Mammary epithelial cell (primary cell): ENCODE measurements around the gene SLC2A14.
"Not testable (repeated sequence)": the region's sequence is repeated elsewhere in the genome, so short reads cannot be mapped to it uniquely, and the experiment has no call there.

Source experiments
- EZH2 ChIP-seq: IDR thresholded peaks from 2 replicates; pipeline ENCODE4 v1.6.1; 2012; ENCODE audit warnings: low read length, inconsistent platforms, borderline replicate concordance
- TF ChIP-seq, protein P1 (sequence below), 2 donors: IDR thresholded peaks in 1 of 2; conservative IDR thresholded peaks in 1 of 2; 2 replicates each; pipeline ENCODE4 v1.5.1; 2011 to 2012; ENCODE audit warnings: inconsistent platforms in 2 of 2, low read length in 2 of 2, mild to moderate bottlenecking in 2 of 2, control low read depth in 1 of 2, low read depth in 1 of 2; ENCODE audit not compliant: insufficient read depth in 1 of 2; ENCODE audit errors: extremely low read depth in 1 of 2

DNA sequence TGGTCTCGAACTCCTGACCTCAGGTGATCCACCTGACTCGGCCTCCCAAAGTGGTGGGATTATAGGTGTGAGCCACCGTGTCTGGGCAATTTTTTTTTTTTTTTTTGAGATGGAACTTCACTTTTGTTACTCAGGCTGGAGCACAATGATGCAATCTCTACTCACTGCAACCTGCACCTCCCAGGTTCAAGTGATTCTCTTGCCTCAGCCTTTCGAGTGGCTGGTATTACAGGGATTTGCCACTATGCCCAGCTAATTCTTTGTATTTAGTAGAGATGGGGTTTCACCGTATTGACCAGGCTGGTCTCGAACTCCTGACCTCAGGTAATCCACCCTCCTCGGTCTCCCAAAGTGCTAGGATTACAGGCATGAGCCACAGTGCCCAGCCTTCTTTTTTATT lies 75.4 kb downstream of the SLC2A14 start:
- TF ChIP-seq, protein P1, sequence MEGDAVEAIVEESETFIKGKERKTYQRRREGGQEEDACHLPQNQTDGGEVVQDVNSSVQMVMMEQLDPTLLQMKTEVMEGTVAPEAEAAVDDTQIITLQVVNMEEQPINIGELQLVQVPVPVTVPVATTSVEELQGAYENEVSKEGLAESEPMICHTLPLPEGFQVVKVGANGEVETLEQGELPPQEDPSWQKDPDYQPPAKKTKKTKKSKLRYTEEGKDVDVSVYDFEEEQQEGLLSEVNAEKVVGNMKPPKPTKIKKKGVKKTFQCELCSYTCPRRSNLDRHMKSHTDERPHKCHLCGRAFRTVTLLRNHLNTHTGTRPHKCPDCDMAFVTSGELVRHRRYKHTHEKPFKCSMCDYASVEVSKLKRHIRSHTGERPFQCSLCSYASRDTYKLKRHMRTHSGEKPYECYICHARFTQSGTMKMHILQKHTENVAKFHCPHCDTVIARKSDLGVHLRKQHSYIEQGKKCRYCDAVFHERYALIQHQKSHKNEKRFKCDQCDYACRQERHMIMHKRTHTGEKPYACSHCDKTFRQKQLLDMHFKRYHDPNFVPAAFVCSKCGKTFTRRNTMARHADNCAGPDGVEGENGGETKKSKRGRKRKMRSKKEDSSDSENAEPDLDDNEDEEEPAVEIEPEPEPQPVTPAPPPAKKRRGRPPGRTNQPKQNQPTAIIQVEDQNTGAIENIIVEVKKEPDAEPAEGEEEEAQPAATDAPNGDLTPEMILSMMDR (conservative IDR thresholded peaks at IDR 0.05 in 1 of 2, IDR thresholded peaks at IDR 0.05 in 1 of 2; ENCODE audit: extremely low read depth in 1 of 2, insufficient read depth in 1 of 2, low read depth in 1 of 2, low read length in 2 of 2) = not testable (repeated sequence)
- TF ChIP-seq EZH2 = not testable (repeated sequence)
